DMS79 (cell line): ENCODE measurements around the gene RASIP1.
"Not testable (repeated sequence)": the region's sequence is repeated elsewhere in the genome, so short reads cannot be mapped to it uniquely, and the experiment has no call there.

ENCODE experiments used
- DNase-seq: peaks from one replicate; lab custom pipeline; 2025; lab: John Stamatoyannopoulos, UW

RASIP1 gene

GRCh38 chr19:48735031-48735615 is 5.3 kb downstream of the RASIP1 start:
- peak; percentile 32 for DNase-seq

- no peak for DNase-seq
These were observed 5.8 kb downstream of the RASIP1 start for GRCh38 chr19:48734625-48735024.

GRCh38 chr19:48731452-48731851 is 9.0 kb downstream of the RASIP1 start:
- DNase-seq: no peak

- DNase-seq: no peak
These were observed 11.3 kb downstream of the RASIP1 start for GRCh38 chr19:48728911-48729664.

- no peak for DNase-seq
These were observed 13.9 kb downstream of the RASIP1 start for GRCh38 chr19:48726556-48726955.

GRCh38 chr19:48724796-48725753 is 15.3 kb downstream of the RASIP1 start:
- no peak for DNase-seq

- DNase-seq: no peak
These were observed 18.2 kb downstream of the RASIP1 start for GRCh38 chr19:48722196-48722708.

GRCh38 chr19:48720613-48721296 is 19.7 kb downstream of the RASIP1 start:
- DNase-seq: peak; percentile 98

- DNase-seq: no peak
These were observed 20.2 kb downstream of the RASIP1 start for GRCh38 chr19:48720251-48720612.

- no peak for DNase-seq
These were observed 20.9 kb downstream of the RASIP1 start, which contains the start of gene MAMSTR for GRCh38 chr19:48719263-48720171. TSS of gene MAMSTR (minus strand) at chr19:48719725. CDS start at chr19:48719031, 694 bp downstream.

GRCh38 chr19:48718711-48719231 is 21.6 kb downstream of the RASIP1 start:
- DNase-seq: no peak

GRCh38 chr19:48718106-48718505 is 22.3 kb downstream of the RASIP1 start:
- DNase-seq: not testable (repeated sequence)

GRCh38 chr19:48716562-48717291 is 23.7 kb downstream of the RASIP1 start:
- peak; percentile 78 for DNase-seq

GRCh38 chr19:48715681-48716171 is 24.7 kb downstream of the RASIP1 start:
- DNase-seq: peak; percentile 43

GRCh38 chr19:48714759-48715675 is 25.4 kb downstream of the RASIP1 start:
- peak; percentile 43 for DNase-seq

- peak; percentile 99 for DNase-seq
These were observed 26.3 kb downstream of the RASIP1 start for GRCh38 chr19:48713864-48714755.
